HG03280 (cell line): ENCODE results near the gene SRMS.

Experiments
- ATAC-seq: cut with Tn5 transposase; IDR thresholded peaks from one replicate; pipeline ENCODE4 v1.9.1; 2021; ENCODE audit warnings: mild to moderate bottlenecking, moderate library complexity; ENCODE audit not compliant: unreplicated experiment

Gene SRMS

DNA sequence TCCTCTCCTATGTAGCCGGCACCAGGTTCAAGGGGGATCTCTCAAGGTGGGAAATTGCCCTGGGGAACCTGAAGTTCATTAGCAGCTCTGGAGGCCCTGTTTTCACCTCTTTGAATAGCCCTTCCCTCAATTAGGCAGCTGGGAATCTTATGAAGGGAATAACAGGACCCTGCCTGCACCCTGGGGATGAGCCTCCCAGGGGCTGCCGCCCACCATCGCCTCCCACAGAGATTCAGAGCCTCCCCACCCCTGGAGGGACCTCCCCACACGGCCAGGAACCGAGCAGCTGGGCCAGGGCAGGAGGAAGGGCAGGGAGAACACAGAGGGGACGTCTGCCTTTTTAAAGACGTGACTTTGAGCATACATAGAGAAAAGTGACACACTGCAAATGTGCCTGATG is 44.0 kb downstream of the SRMS start:
- ATAC-seq: no peak

DNA sequence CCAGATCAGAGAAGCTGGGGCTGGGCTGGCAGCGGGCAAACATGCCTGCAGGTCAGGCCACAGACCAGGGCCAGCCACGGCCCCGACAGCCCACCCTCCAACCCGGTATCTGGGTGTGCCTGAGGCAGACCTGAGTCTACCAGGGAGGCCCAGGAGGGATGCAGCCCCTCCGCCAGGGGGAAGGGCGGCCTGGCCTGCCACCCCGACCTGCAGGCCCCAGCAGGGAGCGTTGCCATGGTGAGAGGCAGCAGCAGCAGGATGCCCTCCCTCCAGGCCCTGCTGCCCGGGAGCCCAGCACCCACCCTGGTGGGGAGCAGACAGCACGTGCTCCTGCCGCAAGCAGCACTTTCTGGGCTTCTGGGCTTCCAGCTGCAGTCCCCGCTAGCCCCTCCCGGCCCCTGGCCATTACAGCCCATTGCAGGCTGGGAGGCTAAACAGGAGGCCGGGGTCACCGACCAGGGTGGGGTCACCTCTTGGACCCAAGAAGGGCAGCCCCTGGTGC is 44.8 kb downstream of the SRMS start:
- ATAC-seq: no peak

DNA sequence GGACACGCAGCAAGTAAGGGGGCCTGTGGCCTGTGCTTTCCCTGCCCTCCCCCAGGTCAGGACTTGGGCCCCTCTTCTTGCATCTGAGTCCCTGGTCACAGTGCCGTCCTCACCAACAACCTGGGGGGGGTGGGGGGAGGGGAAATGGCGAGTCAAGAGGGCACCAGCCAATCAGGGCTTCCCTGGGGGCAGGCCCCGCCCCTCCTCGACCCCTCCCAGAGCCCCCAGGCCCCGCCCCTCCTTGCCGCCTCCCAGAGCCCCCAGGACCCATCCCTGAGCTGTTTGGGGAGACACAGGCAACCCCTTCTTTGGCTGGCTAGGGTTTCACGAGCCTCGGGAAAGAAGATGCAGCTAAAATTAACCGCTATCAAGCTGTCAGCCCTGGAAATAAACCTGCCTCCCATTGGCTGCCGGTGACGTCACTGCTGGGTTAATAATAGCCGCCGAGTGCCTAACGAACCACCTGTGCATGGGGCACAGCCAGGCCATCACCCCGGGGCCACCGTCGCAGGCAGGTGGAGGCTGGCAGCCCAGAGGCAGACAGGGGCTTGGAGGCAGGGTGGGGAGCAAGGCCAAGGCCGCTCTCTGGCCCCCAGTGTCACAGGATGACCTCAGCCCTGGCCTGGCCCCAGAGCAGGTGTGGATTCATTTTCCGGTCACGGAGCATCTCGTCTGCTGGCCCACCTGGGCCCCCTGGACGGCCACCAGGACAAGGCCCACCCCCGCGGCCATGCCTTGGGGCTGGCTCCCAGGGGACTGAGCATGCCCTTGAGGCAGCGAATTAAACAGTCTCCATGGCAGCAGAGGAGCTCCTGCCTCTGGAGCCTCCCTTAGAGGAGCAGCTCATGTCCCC is 45.5 kb downstream of the SRMS start:
- no peak for ATAC-seq

DNA sequence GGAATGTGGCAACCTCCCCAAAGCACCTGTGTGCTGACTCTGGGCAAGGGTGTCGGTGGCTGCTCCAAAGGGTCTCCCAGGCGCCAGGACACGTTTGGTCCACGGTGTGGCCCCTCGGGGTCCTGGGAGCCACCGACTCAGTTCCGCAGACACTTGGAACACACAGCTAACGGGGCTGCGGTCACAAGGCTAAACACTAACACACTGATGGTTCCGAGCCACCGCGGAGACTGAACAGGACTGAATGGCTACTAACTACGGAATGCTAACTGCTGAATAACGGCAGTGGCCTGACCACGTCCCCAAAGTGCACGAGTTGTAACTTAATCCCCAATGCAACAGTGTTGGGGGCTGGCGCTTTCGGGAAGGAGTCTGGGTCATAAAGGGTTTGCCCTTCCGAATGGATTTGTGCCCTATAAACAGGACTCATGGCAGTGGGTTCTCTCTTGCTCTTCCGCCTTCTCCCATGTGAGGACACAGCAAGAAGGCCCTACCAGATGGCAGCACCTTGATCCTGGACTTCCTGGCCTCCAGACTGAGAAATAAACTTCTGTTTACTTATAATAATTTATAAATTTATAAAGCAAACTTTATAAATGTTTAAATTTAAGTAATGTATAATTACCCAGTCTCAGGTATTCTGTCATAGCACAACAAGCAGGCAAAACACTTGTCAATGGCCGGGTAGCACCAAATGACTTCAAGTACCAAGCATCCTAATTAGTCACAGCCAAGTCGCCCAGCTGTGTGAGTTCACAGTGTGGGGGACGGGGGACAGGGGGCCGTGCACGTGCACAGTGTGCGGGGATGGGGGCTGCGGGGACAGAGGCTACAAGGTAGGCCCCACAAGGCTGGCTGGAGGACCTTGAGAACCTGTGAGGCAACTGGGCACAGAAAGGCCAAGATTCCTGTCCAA is 46.4 kb downstream of the SRMS start:
- no peak for ATAC-seq

DNA sequence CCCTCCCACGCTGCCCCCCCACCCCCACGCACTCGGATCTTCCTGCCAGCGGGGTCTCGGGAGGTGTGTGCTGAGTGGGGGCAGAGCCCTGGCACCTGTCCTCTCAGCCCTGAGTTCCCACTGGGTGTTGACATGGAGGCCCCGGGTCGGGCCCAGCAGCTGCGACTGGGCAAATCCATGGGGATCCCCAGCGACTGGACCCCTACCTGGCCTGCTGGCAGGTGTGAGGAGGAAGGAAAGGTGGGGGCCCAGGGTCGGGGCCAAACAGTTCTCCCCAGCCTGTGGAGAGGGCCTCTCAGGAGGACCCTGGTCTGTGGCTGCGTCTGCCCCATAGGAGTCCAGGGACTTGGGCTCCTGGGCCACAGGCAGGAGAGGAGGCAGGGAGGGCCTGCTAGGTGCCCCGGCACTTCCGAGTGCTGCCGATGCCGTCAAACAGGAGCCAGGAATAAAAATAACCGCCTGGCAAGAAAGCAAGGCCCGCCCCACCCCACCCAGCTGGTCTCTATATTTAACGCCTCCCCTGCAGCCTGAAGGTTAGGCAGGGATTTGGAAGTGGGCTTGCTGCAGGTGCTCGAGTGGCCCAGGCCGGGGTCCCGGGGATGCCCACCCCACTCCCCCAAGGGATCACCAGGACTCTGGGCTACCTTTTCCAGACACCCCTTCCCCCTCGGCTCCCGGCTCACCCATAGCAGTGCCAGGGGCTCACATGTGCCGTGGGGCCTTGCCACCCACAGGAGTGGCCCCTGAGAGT is 47.2 kb downstream of the SRMS start:
- ATAC-seq: no peak

DNA sequence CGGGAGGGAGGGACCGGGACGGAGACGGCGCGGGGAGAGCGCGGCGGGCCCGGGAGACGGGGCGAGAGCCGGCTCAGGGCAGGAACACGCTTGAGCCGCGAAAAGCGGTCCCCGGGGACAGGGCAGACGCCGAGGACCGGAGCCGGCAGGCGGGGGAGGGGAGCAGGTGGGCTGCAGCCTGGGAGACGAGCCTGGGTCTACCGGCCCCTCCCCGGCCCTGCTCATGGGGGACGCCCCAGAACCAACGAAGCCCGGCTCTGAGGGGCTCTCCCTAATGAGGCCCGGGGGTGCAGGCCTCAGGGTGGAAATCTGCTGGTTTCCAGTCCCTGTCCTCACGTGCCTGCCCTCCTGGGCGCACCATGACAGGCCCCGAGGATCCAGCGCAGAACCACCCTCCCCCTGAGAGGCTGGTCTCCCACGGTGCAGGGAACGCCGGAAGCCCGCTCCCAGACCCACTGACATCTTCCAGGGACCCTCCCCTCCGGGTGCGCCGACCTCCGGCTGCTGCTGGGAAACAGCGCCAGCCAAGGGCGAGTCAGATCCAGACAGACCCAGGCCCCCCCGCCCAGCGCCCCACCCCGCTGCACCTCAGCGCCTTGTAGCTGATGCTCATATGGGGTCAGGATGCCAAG is 48.1 kb downstream of the SRMS start:
- no peak for ATAC-seq

DNA sequence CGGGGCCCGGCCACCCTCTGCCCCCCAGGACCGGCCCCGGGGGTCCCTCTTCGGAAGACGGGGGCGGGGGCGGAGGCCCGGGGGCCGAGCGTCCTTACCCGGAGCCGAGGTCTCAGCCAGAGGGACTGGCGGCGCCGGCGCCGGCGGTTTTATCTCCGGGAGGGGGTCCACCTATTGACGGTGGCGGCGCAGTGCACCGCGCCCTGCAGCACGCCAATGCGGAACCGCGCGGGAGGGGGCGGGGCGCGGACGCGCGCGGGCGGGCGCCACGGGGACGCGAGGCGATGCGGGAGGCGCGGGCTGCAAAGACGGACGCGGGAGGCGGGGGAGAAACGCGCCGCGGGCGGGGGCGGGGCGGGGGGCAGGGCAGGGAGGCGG is 48.6 kb downstream of the SRMS start, which contains the start of gene EEF1A2:
Gene EEF1A2, minus strand, starts transcription at position 124 of the 378 bp plus-strand sequence. CDS start 1,320 bp downstream, outside the sequence.
- ATAC-seq: no peak

DNA sequence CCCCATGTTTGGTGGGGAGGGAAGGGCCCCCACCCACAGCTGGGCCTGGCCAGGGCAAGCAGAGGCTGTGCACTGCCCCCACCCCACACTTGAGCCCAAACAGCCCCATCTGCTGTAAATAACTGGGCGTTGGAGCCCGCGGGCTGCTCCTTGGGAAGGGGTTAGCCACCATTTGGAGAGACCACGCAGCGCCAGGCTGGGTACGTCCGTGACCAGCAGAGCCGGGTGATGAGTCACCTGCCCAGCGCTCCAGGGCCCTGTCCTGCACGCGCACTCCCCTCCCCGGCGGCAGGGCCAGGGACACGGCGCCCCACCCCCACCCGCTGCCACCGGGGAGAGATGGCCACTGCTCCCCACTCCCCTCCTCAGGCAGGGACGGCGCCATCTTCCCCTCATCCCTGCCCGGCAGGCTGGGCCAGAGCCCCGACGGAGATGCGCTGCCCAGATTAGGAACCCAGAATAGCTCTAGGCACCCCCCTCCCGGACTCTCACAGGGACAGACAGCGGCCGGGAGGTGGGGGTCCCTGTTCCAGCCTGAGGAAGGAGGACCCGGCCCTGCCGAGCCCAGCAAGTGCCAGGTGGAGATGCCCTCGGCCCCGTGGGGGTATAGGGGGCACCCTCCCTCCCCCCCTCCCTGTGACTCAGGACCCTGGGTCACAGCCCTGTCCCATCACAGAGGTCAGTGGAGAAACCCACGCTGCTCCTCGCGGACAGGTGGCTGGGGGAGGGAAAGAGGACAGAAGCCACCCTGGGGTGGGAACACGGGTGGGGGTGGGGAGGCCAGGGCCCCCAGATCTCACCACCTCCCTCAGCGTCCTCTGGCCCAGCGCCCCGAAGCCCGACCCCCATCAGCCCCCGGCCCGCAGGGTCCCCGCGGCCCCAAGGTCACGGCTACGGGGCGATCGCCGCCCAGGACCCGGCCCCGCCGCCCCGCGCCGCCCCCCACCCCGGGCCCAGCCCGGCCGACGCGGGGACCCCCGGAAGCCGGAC is 49.3 kb downstream of the SRMS start:
- no peak for ATAC-seq

DNA sequence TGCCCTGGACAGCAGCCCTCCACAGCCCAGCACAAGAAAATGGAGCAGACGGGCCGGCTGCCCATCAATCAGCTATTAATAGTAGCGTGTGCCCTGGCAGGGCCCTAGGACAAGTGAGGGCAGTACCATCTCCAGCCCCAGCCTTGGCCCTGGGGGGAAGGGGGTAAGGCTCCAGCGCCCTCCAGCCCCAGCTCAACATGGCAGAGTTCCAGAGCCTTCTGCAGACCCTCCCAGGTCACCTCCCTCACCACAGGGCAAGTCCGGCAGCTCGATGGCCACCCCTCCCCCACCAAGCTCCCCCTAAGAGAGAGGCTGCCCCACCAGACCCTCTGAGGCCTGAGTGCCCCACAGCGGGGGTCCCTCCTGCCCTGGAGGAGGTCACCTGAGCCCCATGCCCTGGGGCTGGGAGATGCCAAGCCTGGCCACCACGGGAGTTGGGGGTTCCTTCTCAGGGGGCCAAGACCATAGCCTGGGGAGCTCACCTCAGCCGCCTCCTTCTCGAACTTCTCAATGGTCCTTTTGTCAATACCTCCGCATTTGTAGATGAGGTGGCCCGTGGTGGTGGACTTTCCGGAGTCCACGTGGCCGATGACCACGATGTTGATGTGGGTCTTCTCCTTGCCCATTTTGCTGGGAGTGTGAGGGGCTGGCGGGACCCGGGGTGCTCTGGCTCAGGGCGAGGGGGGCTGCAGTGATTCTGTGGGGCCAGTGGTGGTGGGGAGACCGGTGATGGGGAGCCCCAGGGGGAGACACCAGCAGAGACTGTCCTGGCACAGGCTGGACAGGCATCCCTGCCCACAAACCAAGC is 50.2 kb downstream of the SRMS start:
- ATAC-seq: no peak

DNA sequence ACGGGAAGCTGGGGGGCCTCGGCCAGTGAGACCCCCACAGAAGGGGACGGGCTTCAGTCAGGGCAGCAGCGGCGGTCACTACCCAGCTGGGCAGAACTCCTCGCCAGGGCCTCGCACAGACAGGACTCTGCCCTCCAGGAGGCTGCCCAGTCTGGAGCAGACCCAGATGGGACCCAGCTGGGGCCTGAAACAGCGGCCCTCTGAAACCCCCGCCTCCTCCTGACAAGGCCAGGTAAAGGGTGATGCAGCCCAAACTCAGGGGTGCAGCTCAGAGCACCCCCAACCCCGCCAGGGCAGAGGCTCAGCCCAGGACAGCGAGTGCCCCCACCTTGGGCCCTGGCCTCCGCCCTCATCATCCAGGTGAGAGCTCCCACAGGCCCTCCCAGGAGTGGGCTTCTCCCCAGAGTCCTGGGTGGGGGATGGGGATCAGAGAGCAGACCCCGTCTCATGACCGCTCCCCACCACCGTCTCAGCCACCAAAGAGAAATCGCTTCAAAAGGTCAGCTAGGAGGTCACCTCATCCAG is 50.9 kb downstream of the SRMS start:
- ATAC-seq: no peak

DNA sequence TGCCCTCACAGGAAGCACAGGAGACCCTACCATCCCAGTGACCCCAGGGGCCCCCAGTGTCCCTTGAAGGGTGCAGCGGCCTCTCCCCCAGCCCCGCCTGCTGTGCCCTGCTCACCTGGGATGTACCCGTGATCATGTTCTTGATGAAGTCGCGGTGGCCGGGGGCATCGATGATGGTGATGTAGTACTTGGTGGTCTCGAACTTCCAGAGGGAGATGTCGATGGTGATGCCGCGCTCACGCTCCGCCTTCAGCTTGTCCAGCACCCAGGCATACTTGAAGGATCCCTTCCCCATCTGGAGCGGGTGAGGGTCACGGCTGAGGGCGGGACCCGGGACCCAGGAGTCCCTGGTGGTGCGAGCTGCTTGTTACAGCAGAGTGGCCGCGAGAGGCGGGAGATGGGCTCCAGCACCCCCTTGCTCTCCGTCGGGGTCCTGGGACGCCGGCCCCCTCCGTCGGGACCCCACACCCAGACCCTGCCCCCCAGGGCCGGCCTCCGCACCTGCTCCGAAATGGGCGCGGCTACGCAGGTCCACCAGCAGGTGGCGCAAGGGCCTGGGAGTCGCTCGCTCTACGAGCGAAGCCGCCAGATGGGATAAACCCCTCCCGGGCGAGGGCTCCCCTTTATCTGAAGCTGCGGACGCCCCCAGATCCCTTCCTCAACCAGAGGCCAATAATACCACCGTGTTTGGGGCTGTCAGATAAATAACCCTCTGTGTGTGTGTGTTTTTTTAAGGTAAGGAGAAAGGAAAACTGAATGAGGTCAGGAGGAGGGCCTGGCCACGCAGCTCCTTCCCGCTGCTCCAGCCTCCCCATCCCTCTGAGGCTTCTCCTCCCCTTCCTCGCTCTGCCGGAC is 51.6 kb downstream of the SRMS start:
- no peak for ATAC-seq

DNA sequence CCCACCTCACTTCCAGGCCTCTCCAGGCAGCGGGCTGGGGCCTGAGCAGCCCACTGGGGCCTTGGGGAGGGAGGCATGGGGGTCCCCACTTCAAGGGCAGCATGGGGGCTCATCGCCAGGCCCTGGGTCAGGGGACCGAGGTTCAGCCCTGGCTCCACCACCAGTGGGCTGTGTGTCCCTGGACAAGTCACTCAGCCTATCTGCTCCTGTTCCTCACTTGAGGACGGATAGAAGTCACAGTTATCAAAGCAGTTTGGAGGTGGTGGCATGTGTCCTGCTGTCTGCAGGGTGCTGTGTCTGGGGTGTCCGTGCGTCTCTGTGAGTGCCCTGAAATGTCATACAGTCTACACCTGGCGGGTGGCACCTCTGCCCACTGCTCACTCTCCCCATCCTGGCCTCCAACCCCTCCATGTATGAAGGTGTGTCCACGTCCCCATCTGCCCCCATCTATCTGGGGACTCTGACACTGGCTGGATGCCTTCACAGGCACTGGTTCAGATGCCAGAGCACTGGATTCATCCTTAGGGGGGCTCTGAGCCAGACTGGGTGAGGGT is 52.3 kb downstream of the SRMS start:
- ATAC-seq: no peak

DNA sequence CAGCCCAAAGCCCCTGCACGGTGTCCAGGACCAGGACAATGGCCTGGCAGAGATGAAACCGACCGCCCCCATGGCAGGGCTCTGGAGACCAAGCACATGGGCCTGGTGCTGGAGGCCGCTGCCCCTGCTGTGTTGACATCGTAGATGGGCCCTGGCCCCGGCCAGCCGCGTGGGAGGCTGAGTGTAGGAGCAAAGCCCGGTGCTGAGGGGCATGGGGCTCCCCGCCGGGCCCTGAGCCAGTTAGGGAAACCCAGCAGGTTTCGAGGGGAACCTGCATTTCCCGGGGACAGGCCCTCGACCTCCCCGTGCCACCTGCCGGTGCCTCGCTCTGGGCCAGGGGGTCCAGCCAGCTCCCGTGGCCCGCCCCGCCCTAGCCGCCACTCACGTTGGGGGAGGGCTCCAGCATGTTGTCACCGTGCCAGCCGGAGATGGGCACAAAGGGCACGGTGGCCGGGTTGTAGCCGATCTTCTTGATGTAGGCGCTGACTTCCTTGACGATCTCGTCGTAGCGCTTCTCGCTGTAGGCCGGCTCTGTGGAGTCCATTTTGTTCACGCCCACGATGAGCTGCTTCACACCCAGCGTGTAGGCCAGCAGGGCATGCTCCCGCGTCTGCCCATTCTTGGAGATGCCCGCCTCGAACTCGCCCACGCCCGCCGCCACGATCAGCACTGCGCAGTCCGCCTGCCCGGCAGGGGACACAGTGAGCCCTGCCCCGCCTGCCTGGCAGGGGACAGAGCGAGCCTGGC is 53.0 kb downstream of the SRMS start:
- no peak for ATAC-seq

DNA sequence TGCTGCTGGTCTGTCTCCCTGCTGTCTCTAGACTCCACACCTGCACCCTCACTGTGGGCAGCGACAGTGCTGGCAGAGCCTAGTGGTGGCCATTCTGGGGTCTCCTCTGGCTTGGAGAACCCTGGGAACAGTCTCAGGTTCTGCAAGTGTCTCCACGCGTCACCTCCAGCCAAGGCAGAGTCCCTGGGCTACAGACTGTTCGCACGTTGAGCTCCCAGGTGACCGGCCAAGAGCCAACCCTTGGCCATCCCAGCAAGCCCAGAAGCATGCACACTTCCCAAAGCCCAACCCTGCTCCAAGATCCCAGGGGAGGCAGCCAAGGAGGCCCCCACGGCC is 53.5 kb downstream of the SRMS start:
- ATAC-seq: no peak

DNA sequence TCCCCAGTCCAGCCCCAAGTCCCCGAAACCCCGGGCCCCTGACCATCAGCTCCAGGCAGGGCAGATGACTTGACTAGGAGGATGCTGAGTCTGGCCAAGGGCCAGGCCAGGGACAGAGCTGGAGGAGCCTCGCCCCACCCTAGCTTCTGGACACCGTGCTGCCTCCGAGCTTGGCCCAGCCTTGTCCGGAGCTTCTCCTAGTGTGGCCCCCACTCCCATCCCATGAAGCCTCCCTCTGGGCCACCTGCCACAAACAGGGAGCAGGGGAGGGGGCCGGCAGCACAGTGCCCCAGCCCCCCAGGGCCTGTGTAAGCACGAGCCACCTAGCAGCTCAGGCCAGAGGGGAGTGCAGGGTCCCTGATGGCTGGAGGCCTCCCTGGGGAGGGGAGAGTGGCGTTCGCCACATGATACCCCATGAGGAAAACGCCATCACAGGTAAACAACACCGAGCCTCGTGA is 54.0 kb downstream of the SRMS start:
- no peak for ATAC-seq

DNA sequence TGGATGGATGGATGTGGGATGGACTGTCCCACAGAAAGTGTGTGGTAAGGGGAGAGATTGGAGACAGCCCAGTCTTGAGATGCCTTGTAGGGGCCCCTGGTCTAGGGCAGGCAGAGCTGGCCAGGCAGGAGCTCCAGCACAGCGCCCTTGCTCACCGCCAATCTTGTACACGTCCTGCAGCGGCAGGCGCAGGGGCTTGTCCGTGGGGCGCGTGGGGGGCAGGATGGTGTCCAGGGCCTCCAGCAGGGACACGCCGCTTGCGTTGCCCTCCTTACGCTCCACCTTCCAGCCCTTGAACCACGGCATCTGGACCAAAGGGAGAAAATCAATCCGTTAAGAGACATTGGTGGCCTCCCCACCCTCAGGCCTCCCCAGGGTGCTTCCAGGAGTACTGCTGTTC is 54.6 kb downstream of the SRMS start:
- no peak for ATAC-seq
